GM10266 (cell line): Measurements from ENCODE around the gene MYLK4.

Source experiments
- DNase-seq: peaks from one replicate; pipeline ENCODE4 v3.0.0; 2012; ENCODE audit errors: extremely low spot score
- CTCF ChIP-seq: IDR thresholded peaks from 2 replicates; pipeline ENCODE4 v1.5.1; 2012; ENCODE audit warnings: mild to moderate bottlenecking, low read depth; ENCODE audit not compliant: control insufficient read depth, insufficient read depth; ENCODE audit errors: missing control alignments

Gene MYLK4

DNA sequence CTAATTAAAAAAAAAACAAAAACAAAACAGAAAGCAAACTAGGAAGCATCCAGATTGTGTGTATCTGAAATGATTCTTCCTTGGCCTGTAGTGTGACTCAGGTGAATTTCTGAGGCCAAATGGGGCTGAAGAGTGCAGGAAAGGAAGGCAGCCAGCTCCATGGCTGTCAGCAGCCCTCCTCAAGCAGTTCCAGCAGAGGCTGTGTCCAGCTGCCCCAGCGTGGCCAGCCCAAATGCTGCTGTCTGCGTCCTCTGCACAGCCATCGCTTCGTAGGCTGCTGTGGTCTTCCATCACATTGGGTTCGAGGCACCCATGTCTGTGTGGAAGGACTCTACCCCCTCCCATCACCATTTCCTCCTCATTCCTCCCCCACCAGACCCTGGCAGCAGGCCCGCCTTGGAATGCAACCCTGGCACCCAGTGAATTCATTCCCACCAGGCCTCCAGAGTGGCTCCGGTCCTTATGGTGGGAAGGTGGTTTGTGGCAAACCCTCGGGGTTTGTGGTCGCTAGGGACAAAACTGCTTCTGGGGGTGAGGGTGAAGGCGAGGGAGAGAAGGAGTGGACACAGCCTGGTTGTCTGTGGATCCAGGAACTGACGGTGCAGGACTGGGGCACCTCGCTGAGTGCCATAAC, 81.5 kb downstream of the MYLK4 start:
- TF ChIP-seq CTCF: no peak
- DNase-seq: no peak

- DNase-seq: no peak
- no peak for TF ChIP-seq CTCF
These were observed 83.1 kb downstream of the MYLK4 start for GRCh38 chr6:2667617-2668016.

DNA sequence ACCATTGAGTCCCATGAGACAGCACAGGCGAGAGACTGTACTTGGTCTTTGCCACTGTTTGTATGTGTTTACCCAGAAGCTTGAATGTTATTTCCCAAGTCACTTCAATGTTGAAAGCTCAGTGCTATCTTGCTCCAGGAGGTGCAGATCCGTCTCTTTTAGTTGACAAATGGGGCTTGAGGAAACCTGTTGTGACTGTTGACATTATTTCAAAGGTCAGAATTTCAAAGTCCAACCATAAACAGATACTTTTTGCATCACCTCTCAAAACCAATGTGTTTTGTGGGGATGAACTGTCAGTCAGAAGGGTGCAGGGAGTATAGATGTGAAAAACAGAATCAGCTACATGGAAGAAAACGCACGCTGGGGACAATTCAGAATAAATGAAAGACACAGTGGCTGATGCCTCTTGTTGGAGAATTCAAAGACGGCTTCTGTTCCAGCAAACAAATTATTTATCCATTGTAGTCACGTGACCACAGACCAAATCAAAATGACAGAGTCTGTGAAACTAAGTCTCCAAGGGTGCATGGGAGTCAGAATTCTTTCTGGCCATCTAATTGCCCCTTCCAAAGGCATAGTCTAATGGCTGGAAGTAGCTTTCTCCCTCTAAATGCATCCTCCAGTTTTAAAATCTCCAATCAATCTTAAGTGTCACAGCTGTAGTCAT, 83.7 kb downstream of the MYLK4 start:
- no peak for TF ChIP-seq CTCF
- no peak for DNase-seq

DNA sequence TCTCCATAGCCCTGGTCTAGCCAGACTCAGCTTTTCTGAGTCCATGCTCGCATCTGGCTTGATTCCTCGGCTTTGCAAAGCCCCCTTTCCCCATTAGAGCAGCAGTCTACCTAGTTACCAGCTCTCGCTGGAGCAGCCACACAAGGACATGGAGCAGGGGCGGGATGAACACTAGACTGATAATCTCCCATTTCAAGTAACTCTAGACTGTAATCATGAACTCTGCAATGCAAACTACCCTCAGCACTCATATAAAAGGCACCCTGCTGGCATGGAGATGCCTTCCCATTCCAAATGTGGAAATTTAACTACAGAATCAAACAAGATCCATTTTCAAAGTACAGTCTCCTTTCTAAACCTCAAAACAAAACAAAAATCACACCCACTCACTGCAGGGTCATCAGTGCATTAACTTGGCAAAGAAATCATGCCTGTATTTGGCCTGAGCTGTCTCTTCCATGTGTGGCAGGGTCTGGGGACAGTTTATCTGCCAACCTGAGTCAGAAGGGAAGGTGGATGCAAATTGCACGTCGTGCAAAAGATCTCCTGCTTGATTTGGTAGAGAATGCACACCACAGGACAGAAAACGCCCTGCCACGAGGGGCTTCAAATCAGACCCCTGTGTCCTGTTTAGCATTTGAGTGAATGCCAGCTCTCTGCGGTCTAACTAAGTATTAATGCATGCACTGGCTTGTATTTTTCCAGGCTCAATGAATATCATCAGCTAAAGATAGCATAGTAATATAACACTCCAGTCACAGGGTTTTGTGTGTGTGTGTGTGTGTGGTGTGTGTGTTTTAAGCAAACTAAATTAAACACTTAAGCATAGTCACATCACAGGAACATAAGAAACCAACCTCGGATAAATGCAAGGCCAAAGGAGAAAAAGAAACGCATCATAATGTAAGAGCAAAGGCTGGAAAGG, 85.3 kb downstream of the MYLK4 start:
- no peak for TF ChIP-seq CTCF
- no peak for DNase-seq

DNA sequence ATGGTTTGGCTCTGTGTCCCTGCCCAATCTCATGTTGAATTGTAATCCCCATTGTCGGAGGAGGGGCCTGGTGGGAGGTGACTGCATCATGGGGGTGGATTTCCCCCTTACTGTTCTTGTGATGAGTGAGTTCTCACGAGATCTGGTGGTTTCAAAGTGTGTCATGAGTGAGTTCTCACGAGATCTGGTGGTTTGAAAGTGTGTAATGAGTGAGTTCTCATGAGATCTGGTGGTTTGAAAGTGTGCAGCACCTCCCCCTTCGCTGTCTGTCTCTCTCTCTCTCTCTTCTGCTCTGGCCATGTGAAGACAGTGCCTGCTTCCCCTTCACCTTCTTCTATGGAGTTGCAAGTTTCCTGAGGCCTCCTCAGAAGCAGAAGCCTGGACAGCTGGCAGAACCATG, 87.6 kb downstream of the MYLK4 start:
- no peak for TF ChIP-seq CTCF
- no peak for DNase-seq

GRCh38 chr6:2661651-2662050, 89.1 kb downstream of the MYLK4 start:
- DNase-seq: no peak
- no peak for TF ChIP-seq CTCF
